GM19351 (cell line): ENCODE data around the gene ZFAND2A.
"Not testable (repeated sequence)": the region's sequence is repeated elsewhere in the genome, so short reads cannot be mapped to it uniquely, and the experiment has no call there.

ENCODE experiments used
- ATAC-seq: cut with Tn5 transposase; IDR thresholded peaks from one replicate; pipeline ENCODE4 v1.9.1; 2021; ENCODE audit warnings: mild to moderate bottlenecking, moderate library complexity; ENCODE audit not compliant: unreplicated experiment

ZFAND2A gene

GRCh38 chr7:1175967-1176851 lies 16.2 kb upstream of the ZFAND2A start:
- ATAC-seq: peak; percentile 72

- ATAC-seq: no peak
Observed at GRCh38 chr7:1175597-1175966, 15.6 kb upstream of the ZFAND2A start.

- no peak for ATAC-seq
Observed at GRCh38 chr7:1174881-1175596, 15.0 kb upstream of the ZFAND2A start.

- no peak for ATAC-seq
Observed at GRCh38 chr7:1174002-1174401, 14.0 kb upstream of the ZFAND2A start.

GRCh38 chr7:1172666-1173523 lies 12.9 kb upstream of the ZFAND2A start:
- ATAC-seq: no peak

- ATAC-seq: not testable (repeated sequence)
Observed at GRCh38 chr7:1171516-1171915, 11.5 kb upstream of the ZFAND2A start.

GRCh38 chr7:1170741-1171501 lies 10.9 kb upstream of the ZFAND2A start:
- ATAC-seq: no peak

- peak; percentile 86 for ATAC-seq
Observed at GRCh38 chr7:1169409-1170368, 9.7 kb upstream of the ZFAND2A start.

GRCh38 chr7:1168422-1168821 lies 8.4 kb upstream of the ZFAND2A start:
- ATAC-seq: no peak

GRCh38 chr7:1164436-1164835 lies 4.4 kb upstream of the ZFAND2A start:
- ATAC-seq: no peak

- ATAC-seq: no peak
Observed at GRCh38 chr7:1163121-1163520, 3.1 kb upstream of the ZFAND2A start.

- ATAC-seq: no peak
Observed at GRCh38 chr7:1160670-1161021, 650 bp upstream of the ZFAND2A start.

GRCh38 chr7:1159231-1159630 lies 765 bp downstream of the ZFAND2A start:
- not testable (repeated sequence) for ATAC-seq

- ATAC-seq: no peak
Observed at GRCh38 chr7:1158203-1159126, 1.5 kb downstream of the ZFAND2A start.

GRCh38 chr7:1156782-1157535 lies 3.0 kb downstream of the ZFAND2A start:
- no peak for ATAC-seq

GRCh38 chr7:1155818-1156781 lies 3.9 kb downstream of the ZFAND2A start:
- not testable (repeated sequence) for ATAC-seq
